ENCODE measurements around the gene CLPTM1. TPM values are rescaled to one million over a fixed set of nuclear protein-coding genes. Genes with fewer than 3 reads are reported as not detected.

CLPTM1 gene
- polyA plus RNA-seq, 1 donor from 2014 or later: 15.3 TPM

DNA sequence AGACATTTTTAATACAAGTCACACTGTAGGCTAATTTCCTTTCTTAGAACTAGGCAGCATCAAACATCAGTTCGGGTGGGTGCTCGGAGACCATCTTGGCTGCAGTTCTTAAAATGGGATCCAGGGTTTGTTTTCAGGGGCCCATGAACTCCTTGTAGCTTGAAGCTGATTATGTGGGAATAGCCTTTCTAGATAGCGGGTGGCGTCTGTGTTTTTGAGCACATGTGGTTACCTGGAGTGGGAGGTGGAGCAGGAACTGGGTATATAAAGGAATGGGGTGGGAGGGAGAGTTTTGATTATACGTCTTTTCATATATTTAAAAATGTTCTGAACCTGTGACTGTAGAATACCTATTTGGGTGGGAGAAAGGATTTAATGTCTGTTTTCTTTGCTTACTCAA lies 12.9 kb downstream of the CLPTM1 start:
- no peak for TF ChIP-seq SMC3 (conservative IDR thresholded peaks at IDR 0.05; ENCODE audit: poor library complexity)
- no peak for TF ChIP-seq TAF1 (IDR thresholded peaks at IDR 0.05; ENCODE audit: low read depth)
- no peak for TF ChIP-seq EP300 (conservative IDR thresholded peaks at IDR 0.05; ENCODE audit: poor library complexity, severe bottlenecking)
- TF ChIP-seq MXI1 (conservative IDR thresholded peaks at IDR 0.05; ENCODE audit: poor library complexity, severe bottlenecking): no peak
- TF ChIP-seq POLR2AphosphoS5 (IDR thresholded peaks at IDR 0.05): no peak
- TF ChIP-seq EZH2 (IDR thresholded peaks at IDR 0.05; ENCODE audit: borderline replicate concordance, insufficient read depth, low read length, poor library complexity, severe bottlenecking): no peak
- TF ChIP-seq, protein P1, sequence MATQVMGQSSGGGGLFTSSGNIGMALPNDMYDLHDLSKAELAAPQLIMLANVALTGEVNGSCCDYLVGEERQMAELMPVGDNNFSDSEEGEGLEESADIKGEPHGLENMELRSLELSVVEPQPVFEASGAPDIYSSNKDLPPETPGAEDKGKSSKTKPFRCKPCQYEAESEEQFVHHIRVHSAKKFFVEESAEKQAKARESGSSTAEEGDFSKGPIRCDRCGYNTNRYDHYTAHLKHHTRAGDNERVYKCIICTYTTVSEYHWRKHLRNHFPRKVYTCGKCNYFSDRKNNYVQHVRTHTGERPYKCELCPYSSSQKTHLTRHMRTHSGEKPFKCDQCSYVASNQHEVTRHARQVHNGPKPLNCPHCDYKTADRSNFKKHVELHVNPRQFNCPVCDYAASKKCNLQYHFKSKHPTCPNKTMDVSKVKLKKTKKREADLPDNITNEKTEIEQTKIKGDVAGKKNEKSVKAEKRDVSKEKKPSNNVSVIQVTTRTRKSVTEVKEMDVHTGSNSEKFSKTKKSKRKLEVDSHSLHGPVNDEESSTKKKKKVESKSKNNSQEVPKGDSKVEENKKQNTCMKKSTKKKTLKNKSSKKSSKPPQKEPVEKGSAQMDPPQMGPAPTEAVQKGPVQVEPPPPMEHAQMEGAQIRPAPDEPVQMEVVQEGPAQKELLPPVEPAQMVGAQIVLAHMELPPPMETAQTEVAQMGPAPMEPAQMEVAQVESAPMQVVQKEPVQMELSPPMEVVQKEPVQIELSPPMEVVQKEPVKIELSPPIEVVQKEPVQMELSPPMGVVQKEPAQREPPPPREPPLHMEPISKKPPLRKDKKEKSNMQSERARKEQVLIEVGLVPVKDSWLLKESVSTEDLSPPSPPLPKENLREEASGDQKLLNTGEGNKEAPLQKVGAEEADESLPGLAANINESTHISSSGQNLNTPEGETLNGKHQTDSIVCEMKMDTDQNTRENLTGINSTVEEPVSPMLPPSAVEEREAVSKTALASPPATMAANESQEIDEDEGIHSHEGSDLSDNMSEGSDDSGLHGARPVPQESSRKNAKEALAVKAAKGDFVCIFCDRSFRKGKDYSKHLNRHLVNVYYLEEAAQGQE (IDR thresholded peaks at IDR 0.05; ENCODE audit: borderline replicate concordance): no peak
- TF ChIP-seq, protein P2, sequence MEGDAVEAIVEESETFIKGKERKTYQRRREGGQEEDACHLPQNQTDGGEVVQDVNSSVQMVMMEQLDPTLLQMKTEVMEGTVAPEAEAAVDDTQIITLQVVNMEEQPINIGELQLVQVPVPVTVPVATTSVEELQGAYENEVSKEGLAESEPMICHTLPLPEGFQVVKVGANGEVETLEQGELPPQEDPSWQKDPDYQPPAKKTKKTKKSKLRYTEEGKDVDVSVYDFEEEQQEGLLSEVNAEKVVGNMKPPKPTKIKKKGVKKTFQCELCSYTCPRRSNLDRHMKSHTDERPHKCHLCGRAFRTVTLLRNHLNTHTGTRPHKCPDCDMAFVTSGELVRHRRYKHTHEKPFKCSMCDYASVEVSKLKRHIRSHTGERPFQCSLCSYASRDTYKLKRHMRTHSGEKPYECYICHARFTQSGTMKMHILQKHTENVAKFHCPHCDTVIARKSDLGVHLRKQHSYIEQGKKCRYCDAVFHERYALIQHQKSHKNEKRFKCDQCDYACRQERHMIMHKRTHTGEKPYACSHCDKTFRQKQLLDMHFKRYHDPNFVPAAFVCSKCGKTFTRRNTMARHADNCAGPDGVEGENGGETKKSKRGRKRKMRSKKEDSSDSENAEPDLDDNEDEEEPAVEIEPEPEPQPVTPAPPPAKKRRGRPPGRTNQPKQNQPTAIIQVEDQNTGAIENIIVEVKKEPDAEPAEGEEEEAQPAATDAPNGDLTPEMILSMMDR (IDR thresholded peaks at IDR 0.05; ENCODE audit: poor library complexity, severe bottlenecking): no peak
- no peak for TF ChIP-seq RAD21 (conservative IDR thresholded peaks at IDR 0.05)
- no peak overlapping the region for H2AFZ ChIP-seq (ENCODE audit: low read depth, low read length)
- no peaks in the 10 kb centered on the region for H3K9me3 ChIP-seq (ENCODE audit: low read length)
- H3K27ac ChIP-seq (ENCODE audit: low read length): no peak overlapping the region
- no peak overlapping the region for H3K9ac ChIP-seq (ENCODE audit: low read length)
- no peaks in the 10 kb centered on the region for H3K27me3 ChIP-seq (ENCODE audit: insufficient read depth, low read depth, low read length)
- H4K20me1 ChIP-seq (ENCODE audit: insufficient read depth): no peaks in the 10 kb centered on the region
- H3K4me2 ChIP-seq (ENCODE audit: low read length): no peak overlapping the region
- no peak overlapping the region for H3K4me3 ChIP-seq (ENCODE audit: low read length)
- H3K79me2 ChIP-seq (replicated peaks; ENCODE audit: insufficient read depth, low read length): no peaks in the 10 kb centered on the region
- no peaks in the 10 kb centered on the region for H3K9me2 ChIP-seq (ENCODE audit: insufficient read depth, low read length)
- no peaks in the 10 kb centered on the region for H3K36me3 ChIP-seq (ENCODE audit: insufficient read depth, low read length)
- H3F3A ChIP-seq (ENCODE audit: insufficient read depth, low read length, poor library complexity, severe bottlenecking): no peaks in the 10 kb centered on the region

- no peak overlapping the region for H2AFZ ChIP-seq (ENCODE audit: low read depth, low read length)
- H3K9me2 ChIP-seq (ENCODE audit: insufficient read depth, low read length): no peaks in the 10 kb centered on the region
- H3F3A ChIP-seq (ENCODE audit: insufficient read depth, low read length, poor library complexity, severe bottlenecking): no peaks in the 10 kb centered on the region
- H3K4me2 ChIP-seq (ENCODE audit: low read length): no peak overlapping the region
- no peaks in the 10 kb centered on the region for H3K27me3 ChIP-seq (ENCODE audit: insufficient read depth, low read depth, low read length)
- H4K20me1 ChIP-seq (ENCODE audit: insufficient read depth): no peaks in the 10 kb centered on the region
- TF ChIP-seq EZH2 (IDR thresholded peaks at IDR 0.05; ENCODE audit: borderline replicate concordance, insufficient read depth, low read length, poor library complexity, severe bottlenecking) (no peak), EP300 (conservative IDR thresholded peaks at IDR 0.05; ENCODE audit: poor library complexity, severe bottlenecking) (no peak), RAD21 (conservative IDR thresholded peaks at IDR 0.05) (no peak), TAF1 (IDR thresholded peaks at IDR 0.05; ENCODE audit: low read depth) (no peak)
- TF ChIP-seq, protein P2 (IDR thresholded peaks at IDR 0.05; ENCODE audit: poor library complexity, severe bottlenecking): no peak
- no peak overlapping the region for H3K9ac ChIP-seq (ENCODE audit: low read length)
- no peak overlapping the region for H3K4me3 ChIP-seq (ENCODE audit: low read length)
- H3K27ac ChIP-seq (ENCODE audit: low read length): no peak overlapping the region
- H3K79me2 ChIP-seq (replicated peaks; ENCODE audit: insufficient read depth, low read length): no peaks in the 10 kb centered on the region
- H3K9me3 ChIP-seq (ENCODE audit: low read length): no peaks in the 10 kb centered on the region
- H3K36me3 ChIP-seq (ENCODE audit: insufficient read depth, low read length): no peaks in the 10 kb centered on the region
Measured at GRCh38 chr19:44968670-44969069, 13.5 kb downstream of the CLPTM1 start.
